ENCODE data around the gene SPINK5. TPM values are rescaled to one million over a fixed set of nuclear protein-coding genes. Genes with fewer than 3 reads are reported as not detected.
"Not testable (repeated sequence)": the region's sequence is repeated elsewhere in the genome, so short reads cannot be mapped to it uniquely, and the experiment has no call there.

The SPINK5 gene, protein sequence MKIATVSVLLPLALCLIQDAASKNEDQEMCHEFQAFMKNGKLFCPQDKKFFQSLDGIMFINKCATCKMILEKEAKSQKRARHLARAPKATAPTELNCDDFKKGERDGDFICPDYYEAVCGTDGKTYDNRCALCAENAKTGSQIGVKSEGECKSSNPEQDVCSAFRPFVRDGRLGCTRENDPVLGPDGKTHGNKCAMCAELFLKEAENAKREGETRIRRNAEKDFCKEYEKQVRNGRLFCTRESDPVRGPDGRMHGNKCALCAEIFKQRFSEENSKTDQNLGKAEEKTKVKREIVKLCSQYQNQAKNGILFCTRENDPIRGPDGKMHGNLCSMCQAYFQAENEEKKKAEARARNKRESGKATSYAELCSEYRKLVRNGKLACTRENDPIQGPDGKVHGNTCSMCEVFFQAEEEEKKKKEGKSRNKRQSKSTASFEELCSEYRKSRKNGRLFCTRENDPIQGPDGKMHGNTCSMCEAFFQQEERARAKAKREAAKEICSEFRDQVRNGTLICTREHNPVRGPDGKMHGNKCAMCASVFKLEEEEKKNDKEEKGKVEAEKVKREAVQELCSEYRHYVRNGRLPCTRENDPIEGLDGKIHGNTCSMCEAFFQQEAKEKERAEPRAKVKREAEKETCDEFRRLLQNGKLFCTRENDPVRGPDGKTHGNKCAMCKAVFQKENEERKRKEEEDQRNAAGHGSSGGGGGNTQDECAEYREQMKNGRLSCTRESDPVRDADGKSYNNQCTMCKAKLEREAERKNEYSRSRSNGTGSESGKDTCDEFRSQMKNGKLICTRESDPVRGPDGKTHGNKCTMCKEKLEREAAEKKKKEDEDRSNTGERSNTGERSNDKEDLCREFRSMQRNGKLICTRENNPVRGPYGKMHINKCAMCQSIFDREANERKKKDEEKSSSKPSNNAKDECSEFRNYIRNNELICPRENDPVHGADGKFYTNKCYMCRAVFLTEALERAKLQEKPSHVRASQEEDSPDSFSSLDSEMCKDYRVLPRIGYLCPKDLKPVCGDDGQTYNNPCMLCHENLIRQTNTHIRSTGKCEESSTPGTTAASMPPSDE
- polyA plus RNA-seq (ENCODE audit: insufficient read depth in 1 of 5, insufficient read length in 5 of 5, low replicate concordance in 1 of 5) = 1 to 10 TPM in 2 of 5 donors, under 1 TPM in 3; 0.50 to 1.2 (median 0.84) TPM
- long read RNA-seq, donor 1 = 0 reads
- long read RNA-seq, donor 2, partial matches to known transcripts = 6 of 6 reads
- long read RNA-seq, donor 2, other reads (novel, unspliced or antisense) = 0 of 6 reads
- long read RNA-seq, donor 3 = 0 reads
- long read RNA-seq, donor 4 = 0 reads
- long read RNA-seq, donor 5 = 0 reads
- long read RNA-seq, donor 6 = 0 reads
- long read RNA-seq, donor 7 = 0 reads
- long read RNA-seq, donor 8 = 0 reads

DNA sequence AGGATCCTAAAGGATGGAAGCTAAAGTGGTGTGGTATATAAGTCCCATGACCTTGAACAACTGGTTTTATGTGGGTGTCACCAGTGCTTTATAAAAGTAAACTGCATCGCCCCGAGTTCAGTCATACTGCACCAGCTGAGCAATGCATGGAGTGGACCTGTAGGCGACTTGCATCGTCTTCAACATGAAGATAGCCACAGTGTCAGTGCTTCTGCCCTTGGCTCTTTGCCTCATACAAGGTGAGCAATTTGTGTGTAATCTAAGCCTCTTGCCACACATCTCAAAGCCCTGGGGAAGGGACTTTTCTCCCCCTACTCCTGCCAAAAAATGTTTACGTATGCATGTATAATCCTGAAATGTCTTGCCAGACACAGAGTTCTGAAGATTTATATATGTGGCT lies at the start of gene SPINK5:
Gene SPINK5, plus strand, starts transcription at position 120 of the 400 bp plus-strand sequence. Its CDS starts 65 bp downstream, at position 185.
- DNase-seq = no peak

DNA sequence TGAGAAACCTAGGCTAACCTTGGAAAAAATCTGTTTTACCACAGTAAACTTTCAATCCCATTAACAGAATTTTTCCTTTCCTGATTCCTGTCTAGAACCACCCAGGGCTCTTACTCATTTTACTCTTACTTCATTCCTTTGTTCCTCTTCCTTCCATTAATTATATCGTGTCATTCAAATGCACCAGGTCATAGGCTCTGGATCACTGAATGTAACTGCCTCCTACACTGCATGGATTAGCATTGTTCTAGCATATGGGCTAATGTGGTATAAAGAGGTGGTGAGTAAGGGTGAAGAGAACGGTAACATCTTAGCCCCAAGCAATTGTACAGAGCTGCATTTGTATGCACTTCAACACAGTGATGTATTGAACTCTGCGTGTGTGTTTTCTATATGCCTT lies 49.5 kb upstream of the SPINK5 start:
- no peak for DNase-seq

DNA sequence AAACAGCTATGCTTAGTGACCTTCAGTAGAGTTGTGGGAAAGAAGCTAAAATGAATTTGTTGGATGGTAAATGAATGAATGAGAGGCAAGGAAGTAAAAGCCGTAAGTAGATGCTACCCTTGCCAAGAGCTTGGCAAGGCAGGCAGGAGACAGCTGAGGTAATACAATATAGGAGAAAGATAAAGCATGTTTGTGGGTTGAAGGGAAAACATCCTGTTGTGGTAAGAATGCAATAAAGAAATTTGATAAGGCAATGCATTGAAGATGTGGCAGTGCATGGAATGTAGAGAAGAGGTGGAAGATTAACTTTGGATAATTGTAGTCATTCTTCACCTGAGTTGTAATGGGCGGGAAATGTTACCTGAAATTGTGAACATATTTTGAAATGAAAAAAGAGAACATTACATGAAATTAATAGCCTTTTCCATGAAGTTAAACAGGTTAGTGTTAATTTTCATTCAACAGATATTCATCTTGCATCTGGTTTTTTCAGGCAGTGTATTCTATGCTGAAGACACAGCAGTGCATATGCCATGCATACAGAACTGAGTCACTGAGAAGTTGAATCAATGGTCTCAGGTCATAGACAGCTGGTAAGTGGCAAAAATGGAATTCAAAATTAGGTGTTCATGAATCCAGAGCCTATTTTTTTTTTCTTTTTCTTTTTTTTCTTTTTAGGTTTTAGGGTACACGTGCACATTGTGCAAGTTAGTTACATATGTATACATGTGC lies 43.4 kb upstream of the SPINK5 start:
- no peak for DNase-seq

DNA sequence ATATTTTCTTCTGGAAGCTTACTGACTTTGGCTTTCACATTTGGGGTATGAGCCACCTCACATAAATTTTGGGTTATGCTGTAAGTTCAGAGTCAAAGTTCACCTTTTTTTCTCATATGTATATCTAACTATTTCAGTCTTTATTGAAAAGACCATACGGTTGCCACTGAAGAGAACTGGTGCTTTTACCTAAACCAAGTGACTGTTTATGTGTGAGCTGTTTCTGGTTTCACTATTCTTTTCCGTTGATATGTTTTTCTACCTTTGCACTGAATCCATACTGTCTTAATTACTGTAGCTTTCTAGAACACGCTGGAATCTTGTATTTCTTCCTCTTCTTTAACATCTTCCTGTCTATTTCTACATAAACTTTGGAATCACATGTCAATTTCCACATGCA lies 36.3 kb upstream of the SPINK5 start:
- DNase-seq = no peak

DNA sequence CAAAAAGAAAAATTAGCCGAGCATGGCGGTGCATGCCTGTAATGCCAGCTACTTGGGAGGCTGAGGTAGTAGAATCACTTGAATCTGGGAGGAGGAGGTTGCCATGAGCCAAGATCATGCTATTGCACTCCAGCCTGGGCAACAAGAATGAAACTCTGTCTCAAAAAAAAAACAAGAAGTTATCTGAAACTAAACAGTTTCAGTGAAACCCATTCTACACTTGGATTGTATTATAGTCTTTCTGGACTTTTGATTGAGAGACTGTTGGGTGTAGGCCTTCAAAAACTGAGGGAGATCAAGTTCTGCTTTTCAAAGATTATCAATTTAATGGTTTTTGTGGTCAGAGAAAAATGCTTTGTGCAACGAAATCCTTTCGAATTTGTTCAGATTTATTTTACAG lies 34.6 kb upstream of the SPINK5 start:
- no peak for DNase-seq

GRCh38 chr5:148033134-148033533 lies 30.6 kb upstream of the SPINK5 start:
- no peak for DNase-seq

- DNase-seq = no peak
Measured at GRCh38 chr5:148035676-148036075, 28.1 kb upstream of the SPINK5 start.

DNA sequence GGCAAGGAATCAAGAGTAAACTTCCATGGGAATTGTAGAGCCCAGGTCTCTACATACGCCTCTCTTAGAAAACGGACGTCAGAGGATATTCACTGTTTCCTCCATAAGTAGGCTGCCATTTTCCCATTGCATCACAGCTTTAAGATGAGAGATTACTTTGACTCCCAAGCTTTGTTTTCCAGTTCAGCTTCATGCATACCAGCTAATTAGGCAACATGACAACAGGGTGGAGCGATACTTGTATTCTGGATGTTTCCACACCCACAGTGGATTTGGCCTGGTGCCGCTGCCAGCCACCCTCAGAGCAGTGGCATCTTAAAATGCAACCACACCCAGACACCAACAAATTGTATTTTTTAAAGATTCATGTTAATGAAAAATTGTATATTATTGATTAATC lies 20.9 kb upstream of the SPINK5 start:
- DNase-seq = no peak

GRCh38 chr5:148043705-148044104 lies 20.1 kb upstream of the SPINK5 start:
- DNase-seq = no peak

GRCh38 chr5:148055160-148055559 lies 8.6 kb upstream of the SPINK5 start:
- not testable (repeated sequence) for DNase-seq

DNA sequence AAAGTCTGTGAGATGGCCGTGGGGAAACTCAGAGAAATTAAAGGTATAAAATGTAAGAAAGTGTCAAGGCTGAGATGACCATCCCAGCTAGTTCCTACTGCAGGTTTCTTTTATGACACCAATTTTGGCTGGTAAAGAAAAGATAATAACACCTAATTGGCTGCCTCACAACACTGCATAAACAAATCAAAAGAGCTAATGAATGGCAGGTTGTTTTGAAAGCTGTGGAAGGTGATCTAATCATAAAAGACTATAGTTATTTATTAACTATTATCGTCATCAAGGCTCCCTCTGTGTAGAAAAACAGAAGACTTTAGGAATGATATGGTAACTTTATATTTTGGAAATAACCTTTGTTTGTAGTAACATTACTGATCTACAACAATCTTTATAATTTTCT lies 3.5 kb upstream of the SPINK5 start:
- DNase-seq = no peak

- no peak for DNase-seq
Measured at GRCh38 chr5:148060881-148061280, 2.9 kb upstream of the SPINK5 start.

DNA sequence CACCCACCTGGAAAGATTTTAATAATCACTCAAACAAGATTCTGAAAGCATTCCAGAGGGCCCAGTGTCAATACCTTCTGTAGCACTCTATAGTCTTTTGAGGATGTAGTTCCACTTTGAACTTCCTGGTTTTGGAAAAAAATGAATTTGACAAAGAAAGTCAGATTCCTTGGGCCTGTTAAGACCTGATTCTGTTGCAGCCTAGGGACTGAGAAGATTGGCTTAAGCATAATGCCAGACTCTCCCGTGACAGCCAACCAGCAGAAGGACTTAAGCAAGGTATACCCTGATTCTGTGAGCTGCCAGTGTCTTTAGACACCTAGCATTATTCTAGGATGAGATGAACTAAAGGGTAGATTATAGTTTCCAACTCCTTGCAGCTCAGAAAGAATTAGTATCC lies 6.8 kb downstream of the SPINK5 start:
- no peak for DNase-seq

GRCh38 chr5:148072207-148072606 lies 8.4 kb downstream of the SPINK5 start:
- no peak for DNase-seq

GRCh38 chr5:148075529-148075928 lies 11.7 kb downstream of the SPINK5 start:
- DNase-seq = no peak

DNA sequence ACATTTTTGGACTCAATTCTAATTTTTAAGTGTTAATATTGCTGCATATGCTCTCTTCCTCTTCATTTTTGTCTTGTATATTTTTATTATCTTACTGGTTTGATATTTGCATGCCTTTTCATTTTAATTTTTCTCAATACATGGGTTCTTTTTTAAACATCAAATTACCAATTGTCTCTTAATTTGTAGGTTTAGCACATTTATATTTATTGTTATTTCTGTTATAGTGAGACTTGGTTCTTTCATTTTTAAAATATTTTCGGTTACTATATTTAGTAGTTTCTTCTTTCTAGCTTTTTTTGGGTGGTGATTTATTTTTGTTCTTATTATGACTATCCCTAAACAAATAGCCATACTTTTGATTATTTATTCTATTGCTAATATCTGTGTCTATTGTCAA lies 19.4 kb downstream of the SPINK5 start:
- no peak for DNase-seq

DNA sequence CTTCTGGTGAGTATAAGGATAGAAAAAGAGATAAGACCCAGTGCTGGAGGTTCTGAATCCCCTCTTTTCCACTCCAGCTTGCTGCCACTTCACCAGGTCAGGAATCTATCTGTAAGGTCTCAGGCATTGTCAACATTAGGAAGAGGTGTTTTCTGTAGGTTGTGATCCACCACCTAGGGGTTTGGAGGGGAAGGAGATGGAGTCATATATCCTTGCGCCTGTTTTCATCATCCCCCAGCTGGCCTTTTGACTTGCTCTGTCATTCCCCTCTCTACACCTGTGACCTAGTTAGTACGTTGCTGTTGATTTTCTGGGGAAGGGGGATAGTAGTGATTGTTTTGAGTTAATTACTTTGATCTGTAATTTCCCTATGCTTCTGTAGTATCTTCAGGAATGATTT lies 20.5 kb downstream of the SPINK5 start:
- DNase-seq = no peak

DNA sequence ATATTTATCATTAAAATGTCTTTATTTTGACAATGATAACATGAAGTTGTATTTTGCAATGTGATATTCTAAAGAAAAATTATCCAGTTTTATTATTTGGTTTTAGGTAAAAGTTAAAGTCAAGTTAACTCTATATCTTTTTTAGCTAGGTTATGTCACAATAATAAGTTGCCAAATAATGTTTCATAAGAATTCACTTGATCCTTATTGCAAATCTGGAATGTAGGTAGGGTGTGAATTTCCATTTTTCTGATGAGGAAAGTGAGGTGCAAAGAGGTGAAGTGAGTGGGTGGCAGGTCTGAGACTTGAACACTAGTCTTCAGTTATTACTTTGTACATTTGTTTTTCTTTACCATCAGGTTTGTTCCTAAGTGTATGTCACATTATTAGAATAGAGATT lies 21.5 kb downstream of the SPINK5 start:
- DNase-seq = no peak

GRCh38 chr5:148085977-148086705 lies 22.4 kb downstream of the SPINK5 start:
- peak in 1 of 2 donors; percentile 14 for DNase-seq

- no peak for DNase-seq
Measured at GRCh38 chr5:148090146-148090772, 26.5 kb downstream of the SPINK5 start.

Data from right lung (tissue), 10 donors.